ENCODE data around the gene FUNDC2.

GRCh38 chrX:155056877-155057792 is 30.5 kb downstream of the FUNDC2 start:
- TF ChIP-seq, protein P1, sequence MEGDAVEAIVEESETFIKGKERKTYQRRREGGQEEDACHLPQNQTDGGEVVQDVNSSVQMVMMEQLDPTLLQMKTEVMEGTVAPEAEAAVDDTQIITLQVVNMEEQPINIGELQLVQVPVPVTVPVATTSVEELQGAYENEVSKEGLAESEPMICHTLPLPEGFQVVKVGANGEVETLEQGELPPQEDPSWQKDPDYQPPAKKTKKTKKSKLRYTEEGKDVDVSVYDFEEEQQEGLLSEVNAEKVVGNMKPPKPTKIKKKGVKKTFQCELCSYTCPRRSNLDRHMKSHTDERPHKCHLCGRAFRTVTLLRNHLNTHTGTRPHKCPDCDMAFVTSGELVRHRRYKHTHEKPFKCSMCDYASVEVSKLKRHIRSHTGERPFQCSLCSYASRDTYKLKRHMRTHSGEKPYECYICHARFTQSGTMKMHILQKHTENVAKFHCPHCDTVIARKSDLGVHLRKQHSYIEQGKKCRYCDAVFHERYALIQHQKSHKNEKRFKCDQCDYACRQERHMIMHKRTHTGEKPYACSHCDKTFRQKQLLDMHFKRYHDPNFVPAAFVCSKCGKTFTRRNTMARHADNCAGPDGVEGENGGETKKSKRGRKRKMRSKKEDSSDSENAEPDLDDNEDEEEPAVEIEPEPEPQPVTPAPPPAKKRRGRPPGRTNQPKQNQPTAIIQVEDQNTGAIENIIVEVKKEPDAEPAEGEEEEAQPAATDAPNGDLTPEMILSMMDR (conservative IDR thresholded peaks at IDR 0.05; ENCODE audit: low read depth, low read length): peak; percentile 81
- no peak for TF ChIP-seq EZH2phosphoT487 (IDR thresholded peaks at IDR 0.05; ENCODE audit: borderline replicate concordance, low read length)
- no peak for TF ChIP-seq EZH2 (IDR thresholded peaks at IDR 0.05; ENCODE audit: low read length, unreplicated experiment)

All from PC-3 (cell line).